ENCODE measurements around the gene FXYD1. TPM values are rescaled to one million over a fixed set of nuclear protein-coding genes. Genes with fewer than 3 reads are reported as not detected.
"Not testable (repeated sequence)": the region's sequence is repeated elsewhere in the genome, so short reads cannot be mapped to it uniquely, and the experiment has no call there.

Gene FXYD1
- polyA plus RNA-seq, result 100 to 1,000 TPM in 1 of 3 donors, 10 to 100 TPM in 1, 1 to 10 TPM in 1; 3.5 to 126 (median 45.3) TPM

- H3K27ac ChIP-seq (ENCODE audit: low read depth, low read length), result no peak within 1 kb of the TSS
- WGBS, 3 donors, result 51 to 80% (median 59%) methylated on average over 15 to 18 of the region's 18 CpGs
These were observed at the start of gene FXYD1 for GRCh38 chr19:35138305-35138892. FXYD1 (plus strand) TSS chr19:35138824; CDS start chr19:35140080, 1,256 bp downstream.

GRCh38 chr19:35089554-35089953 is 49.1 kb upstream of the FXYD1 start:
- 55 to 87% (median 83%) methylated on average over 8 of the region's 8 CpGs for WGBS, 3 donors

GRCh38 chr19:35090160-35090505 is 48.5 kb upstream of the FXYD1 start:
- WGBS, 3 donors, result 22 to 36% (median 32%) methylated on average over 9 of the region's 9 CpGs
- no peak overlapping the region for H3K27ac ChIP-seq (ENCODE audit: low read depth, low read length)

More at GRCh38 chr19:35089554-35089953, 49.1 kb upstream of the FXYD1 start:
- no peak overlapping the region for H3K27ac ChIP-seq (ENCODE audit: low read depth, low read length)

GRCh38 chr19:35090506-35091214 is 48.0 kb upstream of the FXYD1 start:
- H3K27ac ChIP-seq (ENCODE audit: low read depth, low read length), result no peak overlapping the region
- 5 to 11% (median 10%) methylated on average over 36 of the region's 36 CpGs for WGBS, 3 donors

GRCh38 chr19:35093430-35093829 is 45.2 kb upstream of the FXYD1 start:
- WGBS, 3 donors, result 83 to 95% (median 94%) methylated on average over 5 of the region's 5 CpGs
- H3K27ac ChIP-seq (ENCODE audit: low read depth, low read length), result no peak overlapping the region

GRCh38 chr19:35093941-35094647 is 44.5 kb upstream of the FXYD1 start:
- H3K27ac ChIP-seq (ENCODE audit: low read depth, low read length), result no peak overlapping the region
- 85 to 88% (median 85%) methylated on average over 10 to 11 of the region's 11 CpGs for WGBS, 3 donors

GRCh38 chr19:35094656-35095055 is 44.0 kb upstream of the FXYD1 start:
- no peak overlapping the region for H3K27ac ChIP-seq (ENCODE audit: low read depth, low read length)
- WGBS, 3 donors, result 90 to 93% (median 92%) methylated on average over 4 of the region's 4 CpGs

- WGBS, 3 donors, result 71 to 77% (median 73%) methylated on average over 8 of the region's 8 CpGs
- no peak overlapping the region for H3K27ac ChIP-seq (ENCODE audit: low read depth, low read length)
These were observed 42.8 kb upstream of the FXYD1 start for GRCh38 chr19:35095667-35096368.

GRCh38 chr19:35098413-35099049 is 40.1 kb upstream of the FXYD1 start:
- 48 to 83% (median 80%) methylated on average over 26 to 29 of the region's 29 CpGs for WGBS, 3 donors
- H3K27ac ChIP-seq (ENCODE audit: low read depth, low read length), result no peak overlapping the region

- WGBS, 3 donors, result 85 to 90% (median 87%) methylated on average over 21 of the region's 21 CpGs
- H3K27ac ChIP-seq (ENCODE audit: low read depth, low read length), result no peak overlapping the region
These were observed 39.3 kb upstream of the FXYD1 start for GRCh38 chr19:35099155-35099896.

- no peak overlapping the region for H3K27ac ChIP-seq (ENCODE audit: low read depth, low read length)
- 91 to 95% (median 94%) methylated on average over 13 of the region's 13 CpGs for WGBS, 3 donors
These were observed 38.7 kb upstream of the FXYD1 start for GRCh38 chr19:35099897-35100275.

GRCh38 chr19:35100588-35101533 is 37.8 kb upstream of the FXYD1 start:
- WGBS, 3 donors, result 78 to 85% (median 79%) methylated on average over 16 of the region's 16 CpGs
- H3K27ac ChIP-seq (ENCODE audit: low read depth, low read length), result no peak overlapping the region

GRCh38 chr19:35101949-35102348 is 36.7 kb upstream of the FXYD1 start:
- WGBS, 3 donors, result 91 to 97% (median 95%) methylated on average over 10 of the region's 10 CpGs

GRCh38 chr19:35103614-35104013 is 35.0 kb upstream of the FXYD1 start:
- H3K27ac ChIP-seq (ENCODE audit: low read depth, low read length), result not testable (repeated sequence)
- WGBS, 3 donors, result 75 to 81% (median 76%) methylated on average over 10 of the region's 10 CpGs

More at GRCh38 chr19:35101949-35102348, 36.7 kb upstream of the FXYD1 start:
- not testable (repeated sequence) for H3K27ac ChIP-seq (ENCODE audit: low read depth, low read length)

- WGBS, 3 donors, result 90 to 94% (median 93%) methylated on average over 5 to 11 of the region's 11 CpGs
These were observed 34.3 kb upstream of the FXYD1 start for GRCh38 chr19:35104361-35104760.

GRCh38 chr19:35105047-35105410 is 33.6 kb upstream of the FXYD1 start:
- no peak overlapping the region for H3K27ac ChIP-seq (ENCODE audit: low read depth, low read length)
- WGBS, 3 donors, result 94 to 100% (median 96%) methylated on average over 6 of the region's 6 CpGs

More at GRCh38 chr19:35104361-35104760, 34.3 kb upstream of the FXYD1 start:
- H3K27ac ChIP-seq (ENCODE audit: low read depth, low read length), result no peak overlapping the region
